GM21381 (cell line): ENCODE results near the gene INTS7.
A peak's percentile ranks its signal among the peaks of the same experiment; 100 is the strongest.
"Not testable (repeated sequence)": the region's sequence is repeated elsewhere in the genome, so short reads cannot be mapped to it uniquely, and the experiment has no call there.

ENCODE experiments used
- ATAC-seq: cut with Tn5 transposase; IDR thresholded peaks from one replicate; pipeline ENCODE4 v1.9.1; 2021; ENCODE audit warnings: mild to moderate bottlenecking, moderate library complexity; ENCODE audit not compliant: unreplicated experiment

INTS7 gene

GRCh38 chr1:211937422-211937821 is 97.9 kb downstream of the INTS7 start:
- ATAC-seq = not testable (repeated sequence)

- peak; percentile 65 for ATAC-seq
These were observed 99.8 kb downstream of the INTS7 start for GRCh38 chr1:211935448-211935970.

- ATAC-seq = no peak
These were observed 101.2 kb downstream of the INTS7 start for GRCh38 chr1:211933946-211934714.

- ATAC-seq = no peak
These were observed 102.5 kb downstream of the INTS7 start for GRCh38 chr1:211932933-211933254.

GRCh38 chr1:211932231-211932932 is 103.0 kb downstream of the INTS7 start:
- ATAC-seq = no peak

GRCh38 chr1:211929683-211930082 is 105.7 kb downstream of the INTS7 start:
- ATAC-seq = no peak

- ATAC-seq = no peak
These were observed 106.2 kb downstream of the INTS7 start for GRCh38 chr1:211928993-211929637.

GRCh38 chr1:211928290-211928801 is 107.0 kb downstream of the INTS7 start:
- ATAC-seq = no peak

- no peak for ATAC-seq
These were observed 110.3 kb downstream of the INTS7 start for GRCh38 chr1:211925016-211925415.

GRCh38 chr1:211924256-211924655 is 111.1 kb downstream of the INTS7 start:
- ATAC-seq = no peak

- no peak for ATAC-seq
These were observed 112.3 kb downstream of the INTS7 start for GRCh38 chr1:211923095-211923494.

- no peak for ATAC-seq
These were observed 113.7 kb downstream of the INTS7 start for GRCh38 chr1:211921579-211922095.

GRCh38 chr1:211920602-211921226 is 114.6 kb downstream of the INTS7 start:
- no peak for ATAC-seq

GRCh38 chr1:211920141-211920572 is 115.2 kb downstream of the INTS7 start:
- no peak for ATAC-seq

GRCh38 chr1:211918843-211919414 is 116.4 kb downstream of the INTS7 start:
- ATAC-seq = no peak

GRCh38 chr1:211916458-211916857 is 118.9 kb downstream of the INTS7 start:
- ATAC-seq = not testable (repeated sequence)

- ATAC-seq = no peak
These were observed 119.4 kb downstream of the INTS7 start for GRCh38 chr1:211915924-211916323.

- ATAC-seq = no peak
These were observed 122.4 kb downstream of the INTS7 start for GRCh38 chr1:211912844-211913432.

GRCh38 chr1:211912038-211912437 is 123.3 kb downstream of the INTS7 start:
- ATAC-seq = no peak

- no peak for ATAC-seq
These were observed 124.4 kb downstream of the INTS7 start for GRCh38 chr1:211910913-211911485.
